ENCODE results near the gene TBR1.

DNA sequence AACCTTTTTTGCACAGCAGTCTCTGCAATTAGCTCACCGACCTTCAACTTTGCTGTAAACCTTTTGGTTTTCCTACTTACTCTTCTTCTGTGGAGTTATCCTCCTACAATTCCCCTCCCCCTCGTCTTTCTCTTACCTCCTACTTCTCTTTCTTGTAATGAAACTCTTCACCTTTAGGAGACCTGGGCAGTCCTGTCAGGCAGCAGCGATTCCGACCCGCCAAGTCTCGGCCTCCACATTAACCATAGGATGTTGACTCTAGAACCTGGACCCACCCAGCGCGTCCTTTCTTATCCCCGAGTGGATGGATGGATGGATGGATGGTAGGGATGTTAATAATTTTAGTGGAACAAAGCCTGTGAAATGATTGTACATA is 8.3 kb downstream of the TBR1 start:
- TF ChIP-seq, protein P1, sequence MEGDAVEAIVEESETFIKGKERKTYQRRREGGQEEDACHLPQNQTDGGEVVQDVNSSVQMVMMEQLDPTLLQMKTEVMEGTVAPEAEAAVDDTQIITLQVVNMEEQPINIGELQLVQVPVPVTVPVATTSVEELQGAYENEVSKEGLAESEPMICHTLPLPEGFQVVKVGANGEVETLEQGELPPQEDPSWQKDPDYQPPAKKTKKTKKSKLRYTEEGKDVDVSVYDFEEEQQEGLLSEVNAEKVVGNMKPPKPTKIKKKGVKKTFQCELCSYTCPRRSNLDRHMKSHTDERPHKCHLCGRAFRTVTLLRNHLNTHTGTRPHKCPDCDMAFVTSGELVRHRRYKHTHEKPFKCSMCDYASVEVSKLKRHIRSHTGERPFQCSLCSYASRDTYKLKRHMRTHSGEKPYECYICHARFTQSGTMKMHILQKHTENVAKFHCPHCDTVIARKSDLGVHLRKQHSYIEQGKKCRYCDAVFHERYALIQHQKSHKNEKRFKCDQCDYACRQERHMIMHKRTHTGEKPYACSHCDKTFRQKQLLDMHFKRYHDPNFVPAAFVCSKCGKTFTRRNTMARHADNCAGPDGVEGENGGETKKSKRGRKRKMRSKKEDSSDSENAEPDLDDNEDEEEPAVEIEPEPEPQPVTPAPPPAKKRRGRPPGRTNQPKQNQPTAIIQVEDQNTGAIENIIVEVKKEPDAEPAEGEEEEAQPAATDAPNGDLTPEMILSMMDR (IDR thresholded peaks at IDR 0.05), result no peak
- no peak for TF ChIP-seq POLR2A (IDR thresholded peaks at IDR 0.05)
